Transverse colon (tissue), 4 donors: Measurements from ENCODE around the gene VEGFA. TPM values are rescaled to one million over a fixed set of nuclear protein-coding genes. Genes with fewer than 3 reads are reported as not detected.
A peak's percentile ranks its signal among the peaks of the same experiment; 100 is the strongest.

ENCODE experiments used
- DNase-seq: peaks from one replicate; pipeline ENCODE4 v3.0.0-alpha.2; 2019
- H3K27ac ChIP-seq, 4 donors: fragments of 200-600 bp; sonication (generic); 2 replicates each; pipeline ENCODE4 v1.5.1; 2016 to 2018; ENCODE audit warnings: inconsistent platforms in 4 of 4
- H3K27me3 ChIP-seq: fragments of 200-600 bp; sonication (generic); 2 replicates; pipeline ENCODE4 v1.5.1; 2017; ENCODE audit warnings: inconsistent platforms
- H3K36me3 ChIP-seq, 4 donors: fragments of 200-600 bp; sonication (generic); 2 replicates each; pipeline ENCODE4 v1.5.1; 2017 to 2019; ENCODE audit warnings: inconsistent platforms in 4 of 4
- H3K4me1 ChIP-seq, 4 donors: fragments of 200-600 bp; sonication (generic); 2 replicates each; pipeline ENCODE4 v1.5.1; 2017 to 2020; ENCODE audit warnings: inconsistent platforms in 4 of 4
- H3K4me3 ChIP-seq, 4 donors: fragments of 200-600 bp; sonication (generic); 1 replicate in 1 of 4; 2 replicates in 3 of 4; pipeline versions ENCODE4 v1.5.1 to v1.6.1; 2017 to 2019; ENCODE audit warnings: inconsistent platforms in 4 of 4
- H3K9me3 ChIP-seq, 2 donors: fragments of 200-600 bp; sonication (generic); 2 replicates each; pipeline ENCODE4 v1.5.1; 2017 to 2019; ENCODE audit warnings: inconsistent platforms in 2 of 2
- EP300 ChIP-seq: sonication (generic); formaldehyde crosslinking; IDR thresholded peaks from one replicate; pipeline ENCODE4 v1.6.1; 2017; ENCODE audit warnings: antibody characterized with exemption, low read depth
- POLR2A ChIP-seq: fragments of 450-650 bp; IDR thresholded peaks from one replicate; pipeline ENCODE4 v1.6.1; 2016; ENCODE audit warnings: antibody characterized with exemption, mild to moderate bottlenecking, moderate library complexity
- POLR2AphosphoS5 ChIP-seq, 3 donors: sonication (generic); formaldehyde crosslinking; IDR thresholded peaks; one replicate each; pipeline ENCODE4 v1.6.1; 2016; ENCODE audit warnings: antibody characterized with exemption in 3 of 3
- WGBS, 2 donors: methylation state at CpG; one replicate each; pipeline ENCODE4 v1.1.5; 2018; ENCODE audit warnings: low coverage in 1 of 2; 5-methylcytosine and 5-hydroxymethylcytosine counted together
- in situ Hi-C, 4 donors: fragments of 200-750 bp; cut with MboI; loops; one replicate each; pipeline versions ENCODE4 v1.15.0 to v1.15.1; 2017; ENCODE audit warnings: low sequenced_read_pairs in 3 of 4, low pct_ligation_motif_present in 1 of 4, low pct_unique_long_range_greater_than_20kb in 1 of 4
- intact Hi-C: fragments of 100-400 bp; cut with DNase I; formaldehyde crosslinking; loops from one replicate; pipeline ENCODE4 v1.15.1; 2023; ENCODE audit warnings: low total_unique reads
- total RNA-seq, 4 donors: library from RNA; depleted of rRNA; stranded (reverse); fragments of >200 nt; gene quantifications; one replicate each; pipeline ENCODE4 v1.1.0, GENCODE V29; 2016
- TF ChIP-seq, protein P1 (sequence below), 5 experiments: fragments of 200-600 bp in 3 of 5; fragments of 450-650 bp in 2 of 5; sonication (generic) in 3 of 5; IDR thresholded peaks; 1 replicate in 2 of 5; 2 replicates in 3 of 5; pipeline ENCODE4 v1.5.1; 2016 to 2017; ENCODE audit warnings: antibody characterized with exemption in 5 of 5, inconsistent platforms in 3 of 5, mild to moderate bottlenecking in 2 of 5, moderate library complexity in 1 of 5

The VEGFA gene
- total RNA-seq, 4 donors from 2014 or later, result 131 to 608 (median 203) TPM

- Histone ChIP-seq H3K36me3 (no peaks in the 10 kb centered on the region), H3K27me3 (no peaks in the 10 kb centered on the region), H3K9me3 (no peaks in the 10 kb centered on the region), H3K27ac (peak overlapping the region; percentile 23 to 80 (median 63)), H3K4me3 (no peak overlapping the region), H3K4me1 (peaks cover 23 to 74% (median 47%) of the 10 kb centered on the region in 4 donors)
- no peak for DNase-seq
- TF ChIP-seq POLR2A (no peak), POLR2AphosphoS5 (IDR thresholded peaks at IDR 0.05) (peak in 1 of 3 donors; percentile 49), EP300 (no peak)
- TF ChIP-seq, protein P1, sequence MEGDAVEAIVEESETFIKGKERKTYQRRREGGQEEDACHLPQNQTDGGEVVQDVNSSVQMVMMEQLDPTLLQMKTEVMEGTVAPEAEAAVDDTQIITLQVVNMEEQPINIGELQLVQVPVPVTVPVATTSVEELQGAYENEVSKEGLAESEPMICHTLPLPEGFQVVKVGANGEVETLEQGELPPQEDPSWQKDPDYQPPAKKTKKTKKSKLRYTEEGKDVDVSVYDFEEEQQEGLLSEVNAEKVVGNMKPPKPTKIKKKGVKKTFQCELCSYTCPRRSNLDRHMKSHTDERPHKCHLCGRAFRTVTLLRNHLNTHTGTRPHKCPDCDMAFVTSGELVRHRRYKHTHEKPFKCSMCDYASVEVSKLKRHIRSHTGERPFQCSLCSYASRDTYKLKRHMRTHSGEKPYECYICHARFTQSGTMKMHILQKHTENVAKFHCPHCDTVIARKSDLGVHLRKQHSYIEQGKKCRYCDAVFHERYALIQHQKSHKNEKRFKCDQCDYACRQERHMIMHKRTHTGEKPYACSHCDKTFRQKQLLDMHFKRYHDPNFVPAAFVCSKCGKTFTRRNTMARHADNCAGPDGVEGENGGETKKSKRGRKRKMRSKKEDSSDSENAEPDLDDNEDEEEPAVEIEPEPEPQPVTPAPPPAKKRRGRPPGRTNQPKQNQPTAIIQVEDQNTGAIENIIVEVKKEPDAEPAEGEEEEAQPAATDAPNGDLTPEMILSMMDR (IDR thresholded peaks at IDR 0.05), result no peak
- in situ Hi-C loops, result no loop called here
- intact Hi-C loops, result no loop called here
- 66 to 83% methylated on average over 3 to 6 of the region's 6 CpGs for WGBS, 2 donors
Observed at GRCh38 chr6:43803055-43803782, 33.2 kb downstream of the VEGFA start.

GRCh38 chr6:43803783-43804549 lies 34.0 kb downstream of the VEGFA start:
- peak; percentile 47 for DNase-seq
- no peaks in the 10 kb centered on the region for H3K9me3 ChIP-seq
- 51% methylated on average over 2 of the region's 2 CpGs; no CpG with 5 or more reads in 1 of the 2 donors for WGBS, 2 donors
- H3K27ac ChIP-seq, result peak overlapping the region; percentile 76 to 83 (median 78)
- no peak for TF ChIP-seq EP300
- TF ChIP-seq POLR2A, result no peak
- TF ChIP-seq, protein P1 (IDR thresholded peaks at IDR 0.05), result no peak
- no peaks in the 10 kb centered on the region for H3K27me3 ChIP-seq
- intact Hi-C loops (no loop called here), in situ Hi-C loops (no loop called here)
- H3K36me3 ChIP-seq, result no peaks in the 10 kb centered on the region
- H3K4me3 ChIP-seq, result no peak overlapping the region
- H3K4me1 ChIP-seq, result peaks cover 18 to 67% (median 40%) of the 10 kb centered on the region in 4 donors

DNA sequence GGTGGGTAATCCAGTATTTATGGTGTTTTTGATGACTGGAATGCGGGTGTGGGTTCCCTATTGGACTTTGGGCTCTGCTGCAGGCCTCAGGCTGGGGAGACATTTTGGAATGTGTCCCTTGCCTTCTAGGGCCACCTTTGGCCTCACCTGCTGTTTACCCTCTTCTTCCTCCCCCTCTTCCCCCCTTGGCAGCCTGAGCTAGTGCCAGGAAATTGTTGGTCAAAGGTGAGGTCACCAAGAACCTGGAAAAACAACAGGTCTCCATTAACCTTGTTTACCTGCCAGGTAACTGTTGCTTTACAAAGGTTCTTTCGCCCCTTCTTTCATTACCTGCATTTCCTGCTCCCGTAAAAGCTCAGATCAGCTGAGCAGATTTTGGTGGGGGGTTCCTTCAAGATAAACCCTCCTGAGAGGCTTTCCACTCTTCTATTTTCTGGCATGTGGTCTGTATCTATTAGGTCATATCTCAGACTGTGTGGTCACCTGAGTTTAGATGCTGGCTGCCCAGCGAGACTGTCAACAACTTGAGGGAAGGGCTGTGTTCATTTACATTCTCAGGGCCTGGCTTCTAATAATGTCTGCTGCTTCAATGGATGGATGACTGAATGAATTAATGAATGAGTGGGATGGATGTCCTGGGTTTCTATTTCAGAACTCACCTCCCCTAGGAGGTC lies 34.7 kb downstream of the VEGFA start:
- Histone ChIP-seq H3K4me3 (no peak overlapping the region), H3K4me1 (peaks cover 16 to 60% (median 34%) of the 10 kb centered on the region in 4 donors), H3K27me3 (no peaks in the 10 kb centered on the region), H3K9me3 (no peaks in the 10 kb centered on the region), H3K27ac (peak overlapping the region; percentile 76 to 83 (median 78)), H3K36me3 (no peaks in the 10 kb centered on the region)
- TF ChIP-seq POLR2A (no peak), EP300 (peak; percentile 76), POLR2AphosphoS5 (IDR thresholded peaks at IDR 0.05) (peak in 2 of 3 donors; percentile 62 to 72)
- TF ChIP-seq, protein P1 (IDR thresholded peaks at IDR 0.05), result no peak
- in situ Hi-C loops (no loop called here), intact Hi-C loops (no loop called here)
- 61% methylated on average over 4 of the region's 4 CpGs; no CpG with 5 or more reads in 1 of the 2 donors for WGBS, 2 donors
- peak; percentile 81 for DNase-seq

GRCh38 chr6:43805699-43806042 lies 35.7 kb downstream of the VEGFA start:
- Histone ChIP-seq H3K4me1 (peaks cover 16 to 53% (median 30%) of the 10 kb centered on the region in 4 donors), H3K27me3 (no peaks in the 10 kb centered on the region), H3K27ac (peak overlapping the region; percentile 76 to 83 (median 78)), H3K9me3 (no peaks in the 10 kb centered on the region), H3K4me3 (no peak overlapping the region), H3K36me3 (no peaks in the 10 kb centered on the region)
- TF ChIP-seq POLR2AphosphoS5 (IDR thresholded peaks at IDR 0.05), result no peak
- TF ChIP-seq, protein P1 (IDR thresholded peaks at IDR 0.05), result no peak
- no peak for TF ChIP-seq EP300
- 40 to 61% methylated on average over 3 to 5 of the region's 5 CpGs for WGBS, 2 donors
- DNase-seq, result no peak
- intact Hi-C loops, result no loop called here
- in situ Hi-C loops, result no loop called here
